ENCODE results near the gene RAPGEF6.
"Not testable (repeated sequence)": the region's sequence is repeated elsewhere in the genome, so short reads cannot be mapped to it uniquely, and the experiment has no call there.

RAPGEF6 gene

GRCh38 chr5:131605086-131605485, 29.9 kb downstream of the RAPGEF6 start:
- DNase-seq = no peak

- no peak for DNase-seq
These were observed 39.7 kb downstream of the RAPGEF6 start for GRCh38 chr5:131595088-131596033.

GRCh38 chr5:131593921-131594320, 41.1 kb downstream of the RAPGEF6 start:
- no peak for DNase-seq

GRCh38 chr5:131593436-131593835, 41.6 kb downstream of the RAPGEF6 start:
- DNase-seq = not testable (repeated sequence)

- DNase-seq = no peak
These were observed 45.3 kb downstream of the RAPGEF6 start for GRCh38 chr5:131589510-131590348.

GRCh38 chr5:131587541-131587940, 47.5 kb downstream of the RAPGEF6 start:
- DNase-seq = no peak

GRCh38 chr5:131581702-131582101, 53.3 kb downstream of the RAPGEF6 start:
- DNase-seq = no peak

- DNase-seq = no peak
These were observed 54.9 kb downstream of the RAPGEF6 start for GRCh38 chr5:131579917-131580671.

- DNase-seq = no peak
These were observed 59.3 kb downstream of the RAPGEF6 start for GRCh38 chr5:131575660-131576227.

- DNase-seq = no peak
These were observed 63.3 kb downstream of the RAPGEF6 start for GRCh38 chr5:131571669-131572168.

- DNase-seq = no peak
These were observed 64.3 kb downstream of the RAPGEF6 start for GRCh38 chr5:131570757-131571156.

- DNase-seq = no peak
These were observed 70.8 kb downstream of the RAPGEF6 start for GRCh38 chr5:131564229-131564652.

GRCh38 chr5:131563434-131564228, 71.4 kb downstream of the RAPGEF6 start:
- no peak for DNase-seq

- DNase-seq = no peak
These were observed 84.4 kb downstream of the RAPGEF6 start for GRCh38 chr5:131550606-131551005.

- no peak for DNase-seq
These were observed 86.9 kb downstream of the RAPGEF6 start for GRCh38 chr5:131548176-131548575.

GRCh38 chr5:131545845-131546244, 89.2 kb downstream of the RAPGEF6 start:
- DNase-seq = no peak

- DNase-seq = no peak
These were observed 92.3 kb downstream of the RAPGEF6 start for GRCh38 chr5:131542723-131543122.

- no peak for DNase-seq
These were observed 93.3 kb downstream of the RAPGEF6 start for GRCh38 chr5:131541762-131542161.

GRCh38 chr5:131541071-131541470, 94.0 kb downstream of the RAPGEF6 start:
- no peak for DNase-seq

- DNase-seq = no peak
These were observed 95.8 kb downstream of the RAPGEF6 start for GRCh38 chr5:131539251-131539650.

GRCh38 chr5:131538177-131538593, 96.8 kb downstream of the RAPGEF6 start:
- no peak for DNase-seq

Data from stimulated activated CD4-positive, alpha-beta T cell treated with anti-CD3 and anti-CD28 coated beads, Interleukin-2, amount 100 ng/mL, for 48 hours (primary cell).